DOHH2 (cell line): Measurements from ENCODE around the gene FSCN2.

Experiments
- H3F3A ChIP-seq: fragments of 200-600 bp; sonication (generic), shearing (Covaris generic); 2 replicates; pipeline ENCODE4 v1.6.0; 2016; ENCODE audit warnings: antibody characterized with exemption, mild to moderate bottlenecking; ENCODE audit not compliant: control insufficient read depth, insufficient read depth
- H3K27ac ChIP-seq: fragments of 200-600 bp; sonication (generic); 2 replicates; pipeline ENCODE4 v1.5.1; 2014; ENCODE audit warnings: low read depth, mild to moderate bottlenecking, low read length, moderate library complexity
- H3K27me3 ChIP-seq: fragments of 200-600 bp; sonication (generic); 2 replicates; pipeline ENCODE4 v1.6.1; 2014; ENCODE audit warnings: mild to moderate bottlenecking, low read length, mixed read lengths; ENCODE audit not compliant: control insufficient read depth
- H3K36me3 ChIP-seq: fragments of 200-600 bp; sonication (generic); 2 replicates; pipeline ENCODE4 v1.6.1; 2014; ENCODE audit warnings: mild to moderate bottlenecking, low read length, moderate library complexity, mixed read lengths; ENCODE audit not compliant: control insufficient read depth
- H3K4me1 ChIP-seq: fragments of 200-600 bp; sonication (generic); 2 replicates; pipeline ENCODE4 v1.6.1; 2014; ENCODE audit warnings: mild to moderate bottlenecking, low read length, mixed read lengths; ENCODE audit not compliant: control insufficient read depth
- H3K4me2 ChIP-seq: fragments of 200-600 bp; sonication (generic); 2 replicates; pipeline ENCODE4 v1.6.0; 2014; ENCODE audit warnings: mild to moderate bottlenecking, low read length, moderate library complexity
- H3K4me3 ChIP-seq: fragments of 200-600 bp; sonication (generic); 2 replicates; pipeline ENCODE4 v1.5.1; 2014; ENCODE audit warnings: mild to moderate bottlenecking, low read length, mixed read lengths
- H3K79me2 ChIP-seq: fragments of 200-600 bp; sonication (generic); 2 replicates; pipeline ENCODE4 v1.6.1; 2014; ENCODE audit warnings: mild to moderate bottlenecking, low read length, mixed read lengths; ENCODE audit not compliant: control insufficient read depth
- H3K9me2 ChIP-seq: fragments of 200-600 bp; sonication (generic); replicated peaks from 2 replicates; pipeline ENCODE4 v1.6.1; 2014; ENCODE audit warnings: mild to moderate bottlenecking, low read length, mixed read lengths; ENCODE audit not compliant: control insufficient read depth
- H3K9me3 ChIP-seq: fragments of 200-600 bp; sonication (generic); 2 replicates; pipeline ENCODE4 v1.6.1; 2014; ENCODE audit warnings: antibody characterized with exemption, low read length, mixed read lengths; ENCODE audit not compliant: control insufficient read depth, insufficient read depth
- H4K20me1 ChIP-seq: fragments of 200-600 bp; sonication (generic); 2 replicates; pipeline ENCODE4 v1.6.0; 2014; ENCODE audit warnings: low read depth, mild to moderate bottlenecking, antibody characterized with exemption, low read length, moderate library complexity; ENCODE audit not compliant: control insufficient read depth, insufficient read depth
- EZH2phosphoT487 ChIP-seq: fragments of 200-600 bp; sonication (generic); IDR thresholded peaks from 2 replicates; pipeline ENCODE4 v1.6.1; 2017; ENCODE audit warnings: borderline replicate concordance, mild to moderate bottlenecking, antibody characterized with exemption, low read length, moderate library complexity, mixed read lengths
- TF ChIP-seq, protein P1 (sequence below): fragments of 200-600 bp; sonication (generic); IDR thresholded peaks from one replicate; pipeline ENCODE4 v1.5.1; 2014; ENCODE audit warnings: antibody characterized with exemption, mild to moderate bottlenecking, low read depth, low read length; ENCODE audit not compliant: poor library complexity, severe bottlenecking

Gene FSCN2

DNA sequence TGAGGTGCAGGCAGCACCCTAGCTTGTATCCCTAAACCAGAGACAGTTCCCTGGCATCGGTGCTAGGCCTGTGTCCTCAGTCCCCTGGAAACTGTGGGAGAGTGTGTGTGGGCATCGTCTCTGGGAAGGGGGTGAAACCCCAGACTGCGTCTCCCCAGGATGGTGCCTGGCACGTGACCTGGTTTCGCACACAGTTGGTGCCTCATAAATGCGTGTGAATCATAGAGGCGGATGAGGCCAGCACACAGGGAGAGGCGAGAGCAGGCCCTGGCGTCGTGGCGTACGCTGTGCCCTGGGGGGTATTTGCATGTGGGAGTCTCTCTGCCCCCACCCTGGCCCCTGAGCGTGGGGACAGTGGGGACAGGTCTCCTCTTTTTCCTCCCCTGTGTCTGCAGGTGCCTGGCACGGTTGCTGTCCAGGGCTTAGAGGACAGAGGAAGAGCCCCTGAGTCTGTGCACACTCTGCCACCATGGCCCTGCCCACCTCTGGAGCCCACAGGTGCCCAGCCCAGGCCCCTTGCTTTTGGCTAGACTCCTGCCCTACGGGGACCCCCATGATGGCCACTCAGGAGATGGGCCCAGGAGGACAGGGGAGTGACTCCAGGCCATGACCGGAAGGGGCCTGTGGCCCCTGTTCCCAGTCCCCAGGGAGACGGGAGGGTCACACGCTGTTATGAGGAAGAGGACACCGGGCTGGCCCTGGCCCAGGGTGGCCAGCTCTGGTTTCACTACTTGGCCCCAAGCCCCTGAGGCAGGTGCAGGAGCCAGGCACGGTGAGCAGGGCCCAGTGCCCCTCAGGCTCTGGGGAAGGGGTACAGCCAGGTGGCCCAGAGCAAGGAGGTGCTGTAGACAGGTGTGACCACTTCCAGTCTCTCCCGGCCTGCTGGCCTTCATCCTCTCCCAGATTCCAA, 1.3 kb upstream of the FSCN2 start:
- no peak overlapping the region for H3K4me2 ChIP-seq
- H3K79me2 ChIP-seq = no peaks in the 10 kb centered on the region

DNA sequence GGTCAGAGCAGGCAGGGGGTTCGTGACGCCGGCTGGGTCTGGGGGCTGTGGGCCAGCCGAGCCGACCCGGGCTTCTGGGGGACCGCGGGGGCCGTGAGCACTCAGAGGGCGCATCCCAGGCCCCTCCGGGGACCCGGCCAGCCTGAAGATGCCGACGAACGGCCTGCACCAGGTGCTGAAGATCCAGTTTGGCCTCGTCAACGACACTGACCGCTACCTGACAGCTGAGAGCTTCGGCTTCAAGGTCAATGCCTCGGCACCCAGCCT, 140 bp downstream of the FSCN2 start:
- no peak for TF ChIP-seq EZH2phosphoT487
- TF ChIP-seq, protein P1, sequence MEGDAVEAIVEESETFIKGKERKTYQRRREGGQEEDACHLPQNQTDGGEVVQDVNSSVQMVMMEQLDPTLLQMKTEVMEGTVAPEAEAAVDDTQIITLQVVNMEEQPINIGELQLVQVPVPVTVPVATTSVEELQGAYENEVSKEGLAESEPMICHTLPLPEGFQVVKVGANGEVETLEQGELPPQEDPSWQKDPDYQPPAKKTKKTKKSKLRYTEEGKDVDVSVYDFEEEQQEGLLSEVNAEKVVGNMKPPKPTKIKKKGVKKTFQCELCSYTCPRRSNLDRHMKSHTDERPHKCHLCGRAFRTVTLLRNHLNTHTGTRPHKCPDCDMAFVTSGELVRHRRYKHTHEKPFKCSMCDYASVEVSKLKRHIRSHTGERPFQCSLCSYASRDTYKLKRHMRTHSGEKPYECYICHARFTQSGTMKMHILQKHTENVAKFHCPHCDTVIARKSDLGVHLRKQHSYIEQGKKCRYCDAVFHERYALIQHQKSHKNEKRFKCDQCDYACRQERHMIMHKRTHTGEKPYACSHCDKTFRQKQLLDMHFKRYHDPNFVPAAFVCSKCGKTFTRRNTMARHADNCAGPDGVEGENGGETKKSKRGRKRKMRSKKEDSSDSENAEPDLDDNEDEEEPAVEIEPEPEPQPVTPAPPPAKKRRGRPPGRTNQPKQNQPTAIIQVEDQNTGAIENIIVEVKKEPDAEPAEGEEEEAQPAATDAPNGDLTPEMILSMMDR = no peak
- Histone ChIP-seq H3K4me3 (no peak overlapping the region), H3K4me1 (peaks cover under 1% of the 10 kb centered on the region), H3K27me3 (peaks cover 5% of the 10 kb centered on the region; the same call in 1 of the 2 replicates), H3K9me2 (no peaks in the 10 kb centered on the region), H3K4me2 (no peak overlapping the region), H3K9me3 (peaks cover 21% of the 10 kb centered on the region; the same call in 1 of the 2 replicates), H3F3A (no peaks in the 10 kb centered on the region), H4K20me1 (no peaks in the 10 kb centered on the region), H3K27ac (no peak overlapping the region), H3K79me2 (no peaks in the 10 kb centered on the region), H3K36me3 (no peaks in the 10 kb centered on the region)

More for the DNA sequence above, 1.3 kb upstream of the FSCN2 start:
- no peak overlapping the region for H3K4me3 ChIP-seq
- no peaks in the 10 kb centered on the region for H3K36me3 ChIP-seq
- TF ChIP-seq EZH2phosphoT487 = no peak
- TF ChIP-seq, protein P1 = no peak
- H3K9me2 ChIP-seq = no peaks in the 10 kb centered on the region
- peaks cover 18% of the 10 kb centered on the region; the same call in 1 of the 2 replicates for H3K9me3 ChIP-seq
- H3K27ac ChIP-seq = no peak overlapping the region
- peaks cover 5% of the 10 kb centered on the region; the same call in 1 of the 2 replicates for H3K27me3 ChIP-seq
- no peaks in the 10 kb centered on the region for H3K4me1 ChIP-seq
- H4K20me1 ChIP-seq = no peaks in the 10 kb centered on the region
- no peaks in the 10 kb centered on the region for H3F3A ChIP-seq

DNA sequence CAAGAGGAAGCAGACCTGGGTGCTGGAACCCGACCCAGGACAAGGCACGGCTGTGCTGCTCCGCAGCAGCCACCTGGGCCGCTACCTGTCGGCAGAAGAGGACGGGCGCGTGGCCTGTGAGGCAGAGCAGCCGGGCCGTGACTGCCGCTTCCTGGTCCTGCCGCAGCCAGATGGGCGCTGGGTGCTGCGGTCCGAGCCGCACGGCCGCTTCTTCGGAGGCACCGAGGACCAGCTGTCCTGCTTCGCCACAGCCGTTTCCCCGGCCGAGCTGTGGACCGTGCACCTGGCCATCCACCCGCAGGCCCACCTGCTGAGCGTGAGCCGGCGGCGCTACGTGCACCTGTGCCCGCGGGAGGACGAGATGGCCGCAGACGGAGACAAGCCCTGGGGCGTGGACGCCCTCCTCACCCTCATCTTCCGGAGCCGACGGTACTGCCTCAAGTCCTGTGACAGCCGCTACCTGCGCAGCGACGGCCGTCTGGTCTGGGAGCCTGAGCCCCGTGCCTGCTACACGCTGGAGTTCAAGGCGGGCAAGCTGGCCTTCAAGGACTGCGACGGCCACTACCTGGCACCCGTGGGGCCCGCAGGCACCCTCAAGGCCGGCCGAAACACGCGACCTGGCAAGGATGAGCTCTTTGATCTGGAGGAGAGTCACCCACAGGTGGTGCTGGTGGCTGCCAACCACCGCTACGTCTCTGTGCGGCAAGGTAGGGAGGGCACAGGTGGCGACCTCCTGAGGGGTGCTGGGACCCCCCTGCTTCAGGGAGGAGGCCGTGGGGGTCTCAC, 667 bp downstream of the FSCN2 start:
- H3K9me3 ChIP-seq = peaks cover 21% of the 10 kb centered on the region; the same call in 1 of the 2 replicates
- peaks cover 5% of the 10 kb centered on the region; the same call in 1 of the 2 replicates for H3K27me3 ChIP-seq
- H3K9me2 ChIP-seq = no peaks in the 10 kb centered on the region
- H3K4me2 ChIP-seq = no peak overlapping the region
- no peak overlapping the region for H3K4me3 ChIP-seq
- H3K36me3 ChIP-seq = no peaks in the 10 kb centered on the region
- H3K4me1 ChIP-seq = peaks cover 6% of the 10 kb centered on the region
- TF ChIP-seq, protein P1 = no peak
- no peak for TF ChIP-seq EZH2phosphoT487
- no peaks in the 10 kb centered on the region for H4K20me1 ChIP-seq
- H3F3A ChIP-seq = no peaks in the 10 kb centered on the region
- no peak overlapping the region for H3K27ac ChIP-seq
- H3K79me2 ChIP-seq = no peaks in the 10 kb centered on the region
